Lung (tissue), 12 donors: ENCODE measurements around the gene MAB21L1. TPM values are rescaled to one million over a fixed set of nuclear protein-coding genes. Genes with fewer than 3 reads are reported as not detected.

Experiments
- ATAC-seq: fragments of 200-7000 bp; cut with Tn5 transposase; one replicate; pipeline ENCODE4 v1.9.1; 2020; ENCODE audit warnings: moderate number of reproducible peaks; ENCODE audit not compliant: insufficient read depth, low FRiP score
- DNase-seq, 3 donors: peaks; one replicate each; pipeline ENCODE4 v3.0.0-alpha.2; 2013 to 2017
- H3K27ac ChIP-seq, 2 donors: one replicate each; pipeline ENCODE4 v1.5.1; 2013; ENCODE audit warnings: mild to moderate bottlenecking in 2 of 2, moderate library complexity in 2 of 2, control low read depth in 1 of 2, inconsistent platforms in 1 of 2, low read depth in 1 of 2, low read length in 1 of 2
- H3K27me3 ChIP-seq, 3 donors: one replicate each; pipeline ENCODE4 v1.5.1; 2013; ENCODE audit warnings: low read length in 2 of 3; ENCODE audit not compliant: control insufficient read depth in 3 of 3, insufficient read depth in 3 of 3
- H3K36me3 ChIP-seq, 4 donors: one replicate each; pipeline ENCODE4 v1.5.1; 2013; ENCODE audit warnings: low read length in 4 of 4, mild to moderate bottlenecking in 1 of 4, moderate library complexity in 1 of 4; ENCODE audit not compliant: control insufficient read depth in 4 of 4, insufficient read depth in 4 of 4
- H3K4me1 ChIP-seq, 5 donors: one replicate each; pipeline ENCODE4 v1.5.1; 2013; ENCODE audit warnings: low read length in 5 of 5, mild to moderate bottlenecking in 2 of 5, moderate library complexity in 1 of 5; ENCODE audit not compliant: control insufficient read depth in 5 of 5, insufficient read depth in 5 of 5
- H3K4me3 ChIP-seq: one replicate; pipeline ENCODE4 v1.5.1; 2013; ENCODE audit warnings: mild to moderate bottlenecking, control low read depth, moderate library complexity
- H3K9ac ChIP-seq, 2 donors: one replicate each; pipeline ENCODE4 v1.5.1; 2013; ENCODE audit warnings: low read length in 2 of 2, control low read depth in 1 of 2; ENCODE audit not compliant: insufficient read depth in 1 of 2
- H3K9me3 ChIP-seq, 4 donors: one replicate each; pipeline ENCODE4 v1.5.1; 2013; ENCODE audit warnings: low read length in 3 of 4, mild to moderate bottlenecking in 1 of 4, moderate library complexity in 1 of 4; ENCODE audit not compliant: control insufficient read depth in 4 of 4, insufficient read depth in 3 of 4
- WGBS, 2 donors: extraction: QIAGEN DNeasy Blood & Tissue Kit; methylation state at CpG; one replicate each; pipeline ENCODE4 v1.1.7; 2013; 5-methylcytosine and 5-hydroxymethylcytosine counted together
- polyA plus RNA-seq, 2 donors: library from polyadenylated mRNA; stranded (reverse); fragments of 200-250 nt; gene quantifications; one replicate each; pipeline ENCODE4 v1.2.1, GENCODE V29; 2013
- total RNA-seq, 2 donors: library from RNA; depleted of rRNA in 1 of 2; stranded (reverse); fragments of >200 nt in 1 of 2; gene quantifications; one replicate each; pipeline ENCODE4 v1.2.1, GENCODE V29; 2014 to 2021
- TF ChIP-seq, protein P1 (sequence below): IDR thresholded peaks from 2 replicates; pipeline ENCODE4 v1.5.1; 2012; ENCODE audit warnings: mild to moderate bottlenecking; ENCODE audit errors: control extremely low read depth, extremely low read depth
- donor health status: control.
- donor health status: control.
- donor health status: Bipolar disorder and iron deficiency.
- donor health status: healthy.
- donor health status: DM: yes; HTN: yes; CAD: no.

The MAB21L1 gene
- total and polyA plus RNA-seq, 4 donors: 0.04 to 0.28 TPM; not detected in 2

DNA sequence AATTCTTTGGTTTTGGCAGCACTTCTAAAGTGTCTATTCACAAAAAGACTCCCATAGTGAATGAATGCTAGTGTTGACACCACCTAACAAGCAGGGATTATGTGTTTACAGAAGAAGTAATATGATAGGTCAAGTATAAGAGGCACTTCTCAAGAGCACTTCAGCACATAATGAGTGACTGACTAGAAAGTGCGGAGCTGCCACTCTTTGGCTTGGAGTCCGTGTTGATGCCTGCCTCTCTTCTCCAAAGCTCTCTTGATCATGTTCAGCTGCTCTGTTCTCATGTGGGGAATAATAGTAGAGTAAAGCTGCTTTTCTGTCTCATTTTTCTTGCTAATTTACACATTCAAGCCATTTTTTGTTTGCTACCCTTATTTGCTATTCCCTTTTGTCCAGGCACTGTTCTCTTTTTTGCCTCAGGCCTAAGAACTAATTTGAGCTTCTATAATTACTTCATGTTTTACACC, 22.7 kb upstream of the MAB21L1 start:
- H3K27ac ChIP-seq: no peak overlapping the region
- TF ChIP-seq, protein P1, sequence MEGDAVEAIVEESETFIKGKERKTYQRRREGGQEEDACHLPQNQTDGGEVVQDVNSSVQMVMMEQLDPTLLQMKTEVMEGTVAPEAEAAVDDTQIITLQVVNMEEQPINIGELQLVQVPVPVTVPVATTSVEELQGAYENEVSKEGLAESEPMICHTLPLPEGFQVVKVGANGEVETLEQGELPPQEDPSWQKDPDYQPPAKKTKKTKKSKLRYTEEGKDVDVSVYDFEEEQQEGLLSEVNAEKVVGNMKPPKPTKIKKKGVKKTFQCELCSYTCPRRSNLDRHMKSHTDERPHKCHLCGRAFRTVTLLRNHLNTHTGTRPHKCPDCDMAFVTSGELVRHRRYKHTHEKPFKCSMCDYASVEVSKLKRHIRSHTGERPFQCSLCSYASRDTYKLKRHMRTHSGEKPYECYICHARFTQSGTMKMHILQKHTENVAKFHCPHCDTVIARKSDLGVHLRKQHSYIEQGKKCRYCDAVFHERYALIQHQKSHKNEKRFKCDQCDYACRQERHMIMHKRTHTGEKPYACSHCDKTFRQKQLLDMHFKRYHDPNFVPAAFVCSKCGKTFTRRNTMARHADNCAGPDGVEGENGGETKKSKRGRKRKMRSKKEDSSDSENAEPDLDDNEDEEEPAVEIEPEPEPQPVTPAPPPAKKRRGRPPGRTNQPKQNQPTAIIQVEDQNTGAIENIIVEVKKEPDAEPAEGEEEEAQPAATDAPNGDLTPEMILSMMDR: no peak
- H3K27me3 ChIP-seq: no peaks in the 10 kb centered on the region
- no peaks in the 10 kb centered on the region for H3K9me3 ChIP-seq
- peak in 2 of 3 donors; percentile 34 to 47 for DNase-seq
- peaks cover 0 to 13% (median 4%) of the 10 kb centered on the region in 5 donors for H3K4me1 ChIP-seq
- 62 to 83% methylated on average over 2 of the region's 2 CpGs for WGBS, 2 donors
- no peaks in the 10 kb centered on the region for H3K36me3 ChIP-seq
- no peak overlapping the region for H3K9ac ChIP-seq
- ATAC-seq: peak; percentile 34
- no peak overlapping the region for H3K4me3 ChIP-seq

DNA sequence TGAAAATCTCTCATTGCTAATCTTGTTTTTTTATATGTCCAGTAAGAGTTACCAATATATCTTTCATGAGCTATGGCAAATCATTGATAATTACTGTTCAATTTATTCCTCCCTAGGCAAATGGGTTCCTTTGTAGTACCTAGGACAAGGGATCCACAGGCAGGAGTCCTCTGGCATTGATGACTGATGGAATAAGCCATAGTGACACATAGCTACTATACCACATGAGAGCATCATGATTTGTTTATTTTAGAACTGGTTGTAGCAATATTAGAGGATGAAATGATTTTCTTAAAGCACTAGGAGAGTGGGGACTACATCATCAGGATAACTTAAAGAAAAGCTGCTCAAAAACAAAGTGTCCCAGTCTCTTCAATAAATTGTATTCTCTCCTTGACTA, 21.7 kb upstream of the MAB21L1 start:
- Histone ChIP-seq H3K4me1 (peaks cover 0 to 13% (median 4%) of the 10 kb centered on the region in 5 donors), H3K36me3 (no peaks in the 10 kb centered on the region), H3K9me3 (no peaks in the 10 kb centered on the region), H3K27ac (no peak overlapping the region), H3K4me3 (no peak overlapping the region), H3K9ac (no peak overlapping the region), H3K27me3 (no peaks in the 10 kb centered on the region)
- DNase-seq: no peak
- TF ChIP-seq, protein P1: no peak
- ATAC-seq: no peak

GRCh38 chr13:35496761-35497386, 20.4 kb upstream of the MAB21L1 start:
- WGBS, 2 donors: 49 to 83% methylated on average over 2 of the region's 2 CpGs
- H3K4me1 ChIP-seq: peaks cover 0 to 10% (median 4%) of the 10 kb centered on the region in 5 donors
- H3K9me3 ChIP-seq: no peaks in the 10 kb centered on the region
- no peak overlapping the region for H3K9ac ChIP-seq
- no peak overlapping the region for H3K4me3 ChIP-seq
- peak in 1 of 3 donors; percentile 18 for DNase-seq
- H3K27me3 ChIP-seq: peaks cover 0 to 2% (median 0%) of the 10 kb centered on the region in 3 donors
- H3K27ac ChIP-seq: no peak overlapping the region
- H3K36me3 ChIP-seq: no peaks in the 10 kb centered on the region
- ATAC-seq: no peak
- TF ChIP-seq, protein P1: no peak
